ENCODE results near the gene MXI1. TPM values are rescaled to one million over a fixed set of nuclear protein-coding genes. Genes with fewer than 3 reads are reported as not detected.
A peak's percentile ranks its signal among the peaks of the same experiment; 100 is the strongest.

Gene MXI1
- total and polyA plus RNA-seq, 2 of the 4 experiments (the other 2 are of a cell fraction), result 7.2 to 11.8 TPM

- Histone ChIP-seq H3K23ac (ENCODE audit: low read depth, low read length) (no peak overlapping the region), H4K8ac (ENCODE audit: low read depth in 2 of 2, low read length in 2 of 2) (no peak overlapping the region), H3K9me1 (ENCODE audit: insufficient read depth, low read length) (no peaks in the 10 kb centered on the region), H3K27ac (ENCODE audit: insufficient read depth, low read length) (no peak overlapping the region), H2BK5ac (ENCODE audit: low read depth, low read length, poor library complexity, severe bottlenecking) (no peak overlapping the region), H2BK120ac (ENCODE audit: low read depth, low read length) (no peak overlapping the region), H3K56ac (ENCODE audit: extremely low read depth, insufficient read depth, low read length) (no peak overlapping the region), H3K4me2 (ENCODE audit: low read depth, low read length) (no peak overlapping the region), H2BK20ac (ENCODE audit: low read depth, low read length) (no peak overlapping the region), H3K4ac (ENCODE audit: low read depth, low read length) (no peak overlapping the region), H2BK15ac (ENCODE audit: low read depth, low read length) (no peak overlapping the region), H3K9ac (ENCODE audit: low read depth, low read length) (no peak overlapping the region), H2AK9ac (replicated peaks; ENCODE audit: low read depth, low read length, poor library complexity) (no peak overlapping the region), H3K4me1 (ENCODE audit: control insufficient read depth, insufficient read depth, low read length) (no peaks in the 10 kb centered on the region), H4K20me1 (ENCODE audit: insufficient read depth, low read length) (no peaks in the 10 kb centered on the region), H3K18ac (ENCODE audit: low read depth, low read length) (no peak overlapping the region), H2AK5ac (ENCODE audit: low read depth, low read length) (no peak overlapping the region), H3K79me1 (ENCODE audit: low read depth in 1 of 2, low read length in 2 of 2) (no peaks in the 10 kb centered on the region), H4K5ac (ENCODE audit: low read depth, low read length) (no peak overlapping the region), H3K9me3 (ENCODE audit: control insufficient read depth, insufficient read depth, low read length) (no peaks in the 10 kb centered on the region), H2AFZ (replicated peaks; ENCODE audit: low read length, poor library complexity) (peak overlapping the region; percentile 23), H3K36me3 (ENCODE audit: control insufficient read depth, insufficient read depth, low read length) (no peaks in the 10 kb centered on the region), H3K14ac (replicated peaks; ENCODE audit: low read depth, low read length) (no peak overlapping the region), H3K4me3 (ENCODE audit: insufficient read depth, low read depth, low read length) (no peak overlapping the region), H4K91ac (ENCODE audit: insufficient read depth, low read depth, low read length) (no peak overlapping the region), H3K27me3 (ENCODE audit: control insufficient read depth, insufficient read depth, low read length) (peaks cover 56% of the 10 kb centered on the region)
- ATAC-seq (ENCODE audit: low read depth), result no peak
- no TSS peak for BruUV-seq (replicated peaks)
- WGBS, 2 experiments (ENCODE audit: extremely low coverage in 2 of 2, insufficient read length in 1 of 2), result no CpG with 5 or more reads among the region's 13 CpGs
- in situ Hi-C loops (cut with MboI; ENCODE audit: low sequenced_read_pairs), result no loop called here
- TF ChIP-seq, protein P1, sequence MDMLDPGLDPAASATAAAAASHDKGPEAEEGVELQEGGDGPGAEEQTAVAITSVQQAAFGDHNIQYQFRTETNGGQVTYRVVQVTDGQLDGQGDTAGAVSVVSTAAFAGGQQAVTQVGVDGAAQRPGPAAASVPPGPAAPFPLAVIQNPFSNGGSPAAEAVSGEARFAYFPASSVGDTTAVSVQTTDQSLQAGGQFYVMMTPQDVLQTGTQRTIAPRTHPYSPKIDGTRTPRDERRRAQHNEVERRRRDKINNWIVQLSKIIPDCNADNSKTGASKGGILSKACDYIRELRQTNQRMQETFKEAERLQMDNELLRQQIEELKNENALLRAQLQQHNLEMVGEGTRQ (IDR thresholded peaks at IDR 0.05; ENCODE audit: low read depth, low read length), result no peak
- TF ChIP-seq POLR2A (IDR thresholded peaks at IDR 0.05; ENCODE audit: low read depth, low read length), result no peak
- no peak for TF ChIP-seq RFX5 (IDR thresholded peaks at IDR 0.05; ENCODE audit: low read depth, low read length)
- no peak for DNase-seq
- ChIA-PET CTCF (no interaction called here), POLR2A (ENCODE audit: unreplicated experiment) (no interaction called here)
- dilution Hi-C loops (cut with HindIII; ENCODE audit: low sequenced_read_pairs, unreplicated experiment), result no loop called here
- intact Hi-C loops (cut with micrococcal nuclease), result no loop called here
Observed at GRCh38 chr10:110170142-110170971, 37.0 kb upstream of the MXI1 start.
